Measurements from ENCODE around the gene INAVA. TPM values are rescaled to one million over a fixed set of nuclear protein-coding genes. Genes with fewer than 3 reads are reported as not detected.

INAVA gene
- total and polyA plus RNA-seq, 10 of the 15 experiments (the other 5 are each of a cell fraction or from before 2014, with no cell fraction given) = 3.6 to 15.4 (median 9.5) TPM

DNA sequence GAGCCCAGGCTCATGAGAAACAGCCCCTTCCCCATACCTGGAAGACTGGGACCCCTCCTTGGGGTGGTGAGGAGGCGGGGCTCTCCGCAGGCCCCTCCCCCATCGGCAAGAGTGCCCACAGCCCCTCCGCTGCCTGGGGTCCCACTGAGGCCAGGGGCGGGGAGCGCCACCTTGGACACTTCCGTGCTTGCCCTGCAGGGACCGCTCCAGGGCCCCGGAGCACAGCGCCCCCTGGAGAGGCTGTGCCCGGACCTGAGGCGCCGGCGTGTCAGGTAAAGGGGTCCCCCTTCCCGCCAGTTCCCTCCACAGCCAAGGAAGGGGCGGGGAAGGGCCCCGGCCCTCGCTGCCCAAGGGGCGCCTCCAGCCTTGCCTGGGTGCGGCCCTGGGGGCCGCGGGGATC lies 21.5 kb downstream of the INAVA start:
- 67% methylated on average over 22 of the region's 22 CpGs for WGBS (ENCODE audit: insufficient coverage, insufficient replicate concordance, low lambda C conversion rate, missing lambda C conversion rate)
- no peak for TF ChIP-seq TCF12 (IDR thresholded peaks at IDR 0.05; ENCODE audit: low read depth, low read length)
- TF ChIP-seq FOXM1 (IDR thresholded peaks at IDR 0.05; ENCODE audit: low read depth, low read length) = no peak
- TF ChIP-seq, protein P1, sequence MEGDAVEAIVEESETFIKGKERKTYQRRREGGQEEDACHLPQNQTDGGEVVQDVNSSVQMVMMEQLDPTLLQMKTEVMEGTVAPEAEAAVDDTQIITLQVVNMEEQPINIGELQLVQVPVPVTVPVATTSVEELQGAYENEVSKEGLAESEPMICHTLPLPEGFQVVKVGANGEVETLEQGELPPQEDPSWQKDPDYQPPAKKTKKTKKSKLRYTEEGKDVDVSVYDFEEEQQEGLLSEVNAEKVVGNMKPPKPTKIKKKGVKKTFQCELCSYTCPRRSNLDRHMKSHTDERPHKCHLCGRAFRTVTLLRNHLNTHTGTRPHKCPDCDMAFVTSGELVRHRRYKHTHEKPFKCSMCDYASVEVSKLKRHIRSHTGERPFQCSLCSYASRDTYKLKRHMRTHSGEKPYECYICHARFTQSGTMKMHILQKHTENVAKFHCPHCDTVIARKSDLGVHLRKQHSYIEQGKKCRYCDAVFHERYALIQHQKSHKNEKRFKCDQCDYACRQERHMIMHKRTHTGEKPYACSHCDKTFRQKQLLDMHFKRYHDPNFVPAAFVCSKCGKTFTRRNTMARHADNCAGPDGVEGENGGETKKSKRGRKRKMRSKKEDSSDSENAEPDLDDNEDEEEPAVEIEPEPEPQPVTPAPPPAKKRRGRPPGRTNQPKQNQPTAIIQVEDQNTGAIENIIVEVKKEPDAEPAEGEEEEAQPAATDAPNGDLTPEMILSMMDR (IDR thresholded peaks at IDR 0.05 in 2 of 3, conservative IDR thresholded peaks at IDR 0.05 in 1 of 3; ENCODE audit: control insufficient read depth in 2 of 3, extremely low read depth in 1 of 3, insufficient read depth in 1 of 3, low read depth in 3 of 3, low read length in 3 of 3) = peak in 2 of 3 experiments; percentile 14 to 39; a peak in 2 of 6 replicates
- Histone ChIP-seq H3K27me3 (replicated peaks in 1 of 2; ENCODE audit: control insufficient read depth in 2 of 2, insufficient read depth in 2 of 2, low read length in 1 of 2) (no peaks in the 10 kb centered on the region), H3K36me3 (ENCODE audit: control insufficient read depth in 2 of 2, insufficient read depth in 2 of 2, low read length in 1 of 2) (peaks cover 0 to 3% of the 10 kb centered on the region in 2 experiments; a peak in 2 of 4 replicates), H3K9ac (ENCODE audit: control insufficient read depth, insufficient read depth, low read length) (no peak overlapping the region), H3K79me2 (ENCODE audit: control insufficient read depth, insufficient read depth, low read length) (no peaks in the 10 kb centered on the region), H3K4me3 (no peak overlapping the region), H3K27ac (ENCODE audit: control insufficient read depth, insufficient read depth) (no peak overlapping the region), H2AFZ (ENCODE audit: control insufficient read depth, low read depth, low read length) (no peak overlapping the region), H4K20me1 (ENCODE audit: control insufficient read depth, insufficient read depth) (no peaks in the 10 kb centered on the region), H3K4me1 (ENCODE audit: control insufficient read depth, insufficient read depth, low read length) (no peaks in the 10 kb centered on the region), H3K4me2 (ENCODE audit: control insufficient read depth, insufficient read depth) (no peak overlapping the region), H3K9me3 (replicated peaks; ENCODE audit: control insufficient read depth, insufficient read depth, low read length) (no peaks in the 10 kb centered on the region)
- BruUV-seq (replicated peaks) = no TSS peak
- POLR2A ChIA-PET = no interaction called here
- ATAC-seq = peak; percentile 32; the same call in 2 of the 3 replicates
- CTCF ChIA-PET = interaction anchor here (1.0 to 1.3 kb wide), 2 partner anchors 55 to 63 kb away, joined by 3 read pairs; no protein-coding TSS in a partner anchor
- intact Hi-C loops (cut with micrococcal nuclease; ENCODE audit: unreplicated experiment) = no loop called here
- SMC1A ChIA-PET (ENCODE audit: uncharacterized antibody, unreplicated experiment) = no interaction called here
- no peak for FAIRE-seq
- DNase-seq (ENCODE audit: low read depth, low spot score) = no peak
- in situ Hi-C loops (cut with MboI) = no loop called here
- RAD21 ChIA-PET (ENCODE audit: unreplicated experiment) = interaction anchor here (0.5 kb wide), 1 partner anchor 130 kb away, joined by 6 read pairs; no protein-coding TSS in a partner anchor

DNA sequence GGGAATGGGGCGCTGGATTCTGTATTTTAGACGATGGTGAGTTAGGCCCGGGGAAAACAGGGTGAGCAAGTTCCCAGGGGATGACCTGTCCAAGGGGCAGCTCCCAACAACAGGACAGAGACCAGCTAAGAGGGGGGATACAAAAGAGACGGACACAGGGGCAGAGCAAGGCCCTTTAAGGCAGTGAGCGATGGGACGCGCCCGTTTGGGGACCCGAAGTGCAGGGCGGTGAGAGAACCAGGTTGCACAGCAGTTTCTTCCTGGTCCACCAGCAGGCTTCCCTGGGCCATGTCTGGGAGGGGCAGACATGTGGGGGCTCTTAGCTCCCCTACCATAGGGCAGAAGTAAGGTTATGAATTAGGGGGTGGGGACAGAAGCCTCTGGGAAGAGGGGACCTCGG lies 22.0 kb downstream of the INAVA start:
- DNase-seq (ENCODE audit: low read depth, low spot score) (no peak), ATAC-seq (no peak), FAIRE-seq (no peak)
- ChIA-PET POLR2A (no interaction called here), RAD21 (ENCODE audit: unreplicated experiment) (no interaction called here), SMC1A (ENCODE audit: uncharacterized antibody, unreplicated experiment) (interaction anchor here (1.0 kb wide), 1 partner anchor 11 kb away, joined by 4 read pairs; no protein-coding TSS in a partner anchor), CTCF (interaction anchor here (1.3 kb wide), 1 partner anchor 63 kb away, joined by 3 read pairs; no protein-coding TSS in a partner anchor)
- Histone ChIP-seq H3K4me2 (ENCODE audit: control insufficient read depth, insufficient read depth) (no peak overlapping the region), H3K27ac (ENCODE audit: control insufficient read depth, insufficient read depth) (no peak overlapping the region), H3K9ac (ENCODE audit: control insufficient read depth, insufficient read depth, low read length) (no peak overlapping the region), H4K20me1 (ENCODE audit: control insufficient read depth, insufficient read depth) (no peaks in the 10 kb centered on the region), H3K79me2 (ENCODE audit: control insufficient read depth, insufficient read depth, low read length) (no peaks in the 10 kb centered on the region), H3K27me3 (replicated peaks in 1 of 2; ENCODE audit: control insufficient read depth in 2 of 2, insufficient read depth in 2 of 2, low read length in 1 of 2) (no peaks in the 10 kb centered on the region), H3K36me3 (ENCODE audit: control insufficient read depth in 2 of 2, insufficient read depth in 2 of 2, low read length in 1 of 2) (peaks cover 0 to 2% of the 10 kb centered on the region in 2 experiments; a peak in 1 of 4 replicates), H3K9me3 (replicated peaks; ENCODE audit: control insufficient read depth, insufficient read depth, low read length) (no peaks in the 10 kb centered on the region), H2AFZ (ENCODE audit: control insufficient read depth, low read depth, low read length) (no peak overlapping the region), H3K4me3 (no peak overlapping the region), H3K4me1 (ENCODE audit: control insufficient read depth, insufficient read depth, low read length) (no peaks in the 10 kb centered on the region)
- 64% methylated on average over 11 of the region's 11 CpGs for WGBS (ENCODE audit: insufficient coverage, insufficient replicate concordance, low lambda C conversion rate, missing lambda C conversion rate)
- intact Hi-C loops (cut with micrococcal nuclease; ENCODE audit: unreplicated experiment) = no loop called here
- in situ Hi-C loops (cut with MboI) = no loop called here
- BruUV-seq (replicated peaks) = no TSS peak
- TF ChIP-seq NFYB (IDR thresholded peaks at IDR 0.05; ENCODE audit: insufficient read depth, low read depth, low read length) (no peak), SIX5 (IDR thresholded peaks at IDR 0.05; ENCODE audit: low read depth, low read length, severe bottlenecking) (no peak)
- TF ChIP-seq, protein P2, sequence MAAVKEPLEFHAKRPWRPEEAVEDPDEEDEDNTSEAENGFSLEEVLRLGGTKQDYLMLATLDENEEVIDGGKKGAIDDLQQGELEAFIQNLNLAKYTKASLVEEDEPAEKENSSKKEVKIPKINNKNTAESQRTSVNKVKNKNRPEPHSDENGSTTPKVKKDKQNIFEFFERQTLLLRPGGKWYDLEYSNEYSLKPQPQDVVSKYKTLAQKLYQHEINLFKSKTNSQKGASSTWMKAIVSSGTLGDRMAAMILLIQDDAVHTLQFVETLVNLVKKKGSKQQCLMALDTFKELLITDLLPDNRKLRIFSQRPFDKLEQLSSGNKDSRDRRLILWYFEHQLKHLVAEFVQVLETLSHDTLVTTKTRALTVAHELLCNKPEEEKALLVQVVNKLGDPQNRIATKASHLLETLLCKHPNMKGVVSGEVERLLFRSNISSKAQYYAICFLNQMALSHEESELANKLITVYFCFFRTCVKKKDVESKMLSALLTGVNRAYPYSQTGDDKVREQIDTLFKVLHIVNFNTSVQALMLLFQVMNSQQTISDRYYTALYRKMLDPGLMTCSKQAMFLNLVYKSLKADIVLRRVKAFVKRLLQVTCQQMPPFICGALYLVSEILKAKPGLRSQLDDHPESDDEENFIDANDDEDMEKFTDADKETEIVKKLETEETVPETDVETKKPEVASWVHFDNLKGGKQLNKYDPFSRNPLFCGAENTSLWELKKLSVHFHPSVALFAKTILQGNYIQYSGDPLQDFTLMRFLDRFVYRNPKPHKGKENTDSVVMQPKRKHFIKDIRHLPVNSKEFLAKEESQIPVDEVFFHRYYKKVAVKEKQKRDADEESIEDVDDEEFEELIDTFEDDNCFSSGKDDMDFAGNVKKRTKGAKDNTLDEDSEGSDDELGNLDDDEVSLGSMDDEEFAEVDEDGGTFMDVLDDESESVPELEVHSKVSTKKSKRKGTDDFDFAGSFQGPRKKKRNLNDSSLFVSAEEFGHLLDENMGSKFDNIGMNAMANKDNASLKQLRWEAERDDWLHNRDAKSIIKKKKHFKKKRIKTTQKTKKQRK (IDR thresholded peaks at IDR 0.05; ENCODE audit: low read depth, low read length) = no peak
- TF ChIP-seq, protein P3, sequence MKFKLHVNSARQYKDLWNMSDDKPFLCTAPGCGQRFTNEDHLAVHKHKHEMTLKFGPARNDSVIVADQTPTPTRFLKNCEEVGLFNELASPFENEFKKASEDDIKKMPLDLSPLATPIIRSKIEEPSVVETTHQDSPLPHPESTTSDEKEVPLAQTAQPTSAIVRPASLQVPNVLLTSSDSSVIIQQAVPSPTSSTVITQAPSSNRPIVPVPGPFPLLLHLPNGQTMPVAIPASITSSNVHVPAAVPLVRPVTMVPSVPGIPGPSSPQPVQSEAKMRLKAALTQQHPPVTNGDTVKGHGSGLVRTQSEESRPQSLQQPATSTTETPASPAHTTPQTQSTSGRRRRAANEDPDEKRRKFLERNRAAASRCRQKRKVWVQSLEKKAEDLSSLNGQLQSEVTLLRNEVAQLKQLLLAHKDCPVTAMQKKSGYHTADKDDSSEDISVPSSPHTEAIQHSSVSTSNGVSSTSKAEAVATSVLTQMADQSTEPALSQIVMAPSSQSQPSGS (IDR thresholded peaks at IDR 0.05; ENCODE audit: low read length) = no peak

All from GM12878 (cell line).